ENCODE results near the gene DNAJC6. TPM values are rescaled to one million over a fixed set of nuclear protein-coding genes. Genes with fewer than 3 reads are reported as not detected.

DNAJC6 gene
- total RNA-seq, 2 donors from 2014 or later, result 13.8 to 15.4 TPM

GRCh38 chr1:65420590-65421350 is 111.4 kb downstream of the DNAJC6 start, which contains the start of the genes LEPR and LEPROT:
TSS of gene LEPR (plus strand) at chr1:65420668. CDS start at chr1:65565566, 144,898 bp downstream.
TSS of gene LEPROT (plus strand) at chr1:65420668. CDS start at chr1:65420725, 57 bp downstream.
- ATAC-seq, result no peak
- DNase-seq, result no peak
- intact Hi-C loops (cut with DNase I), result loop anchor here in 1 of 2 donors (10.0 kb wide), 1 partner anchor 366 kb away; no protein-coding TSS in a partner anchor

- DNase-seq (no peak), ATAC-seq (no peak)
- intact Hi-C loops (cut with DNase I), result loop anchor here in 1 of 2 donors (10.0 kb wide), 1 partner anchor 367 kb away; no protein-coding TSS in a partner anchor
These were observed 112.1 kb downstream of the DNAJC6 start for GRCh38 chr1:65421351-65422025.

GRCh38 chr1:65422241-65423203 is 113.2 kb downstream of the DNAJC6 start:
- ATAC-seq (no peak), DNase-seq (no peak)
- intact Hi-C loops (cut with DNase I), result loop anchor here in 1 of 2 donors (10.0 kb wide), 1 partner anchor 368 kb away; no protein-coding TSS in a partner anchor

GRCh38 chr1:65423884-65424572 is 114.7 kb downstream of the DNAJC6 start:
- intact Hi-C loops (cut with DNase I), result loop anchor here in 1 of 2 donors (10.0 kb wide), 1 partner anchor 369 kb away; no protein-coding TSS in a partner anchor
- DNase-seq (no peak), ATAC-seq (no peak)

GRCh38 chr1:65424573-65424889 is 115.2 kb downstream of the DNAJC6 start:
- no peak for ATAC-seq
- DNase-seq, result no peak
- intact Hi-C loops (cut with DNase I), result loop anchor here in 1 of 2 donors (10.0 kb wide), 1 partner anchor 370 kb away; no protein-coding TSS in a partner anchor

GRCh38 chr1:65425006-65425405 is 115.7 kb downstream of the DNAJC6 start:
- intact Hi-C loops (cut with DNase I), result loop anchor here in 1 of 2 donors (10.0 kb wide), 1 partner anchor 370 kb away; no protein-coding TSS in a partner anchor
- ATAC-seq, result no peak
- DNase-seq, result no peak

- no peak for DNase-seq
- intact Hi-C loops (cut with DNase I), result loop anchor here in 1 of 2 donors (10.0 kb wide), 1 partner anchor 371 kb away; no protein-coding TSS in a partner anchor
- no peak for ATAC-seq
These were observed 116.4 kb downstream of the DNAJC6 start for GRCh38 chr1:65425697-65426096.

GRCh38 chr1:65429078-65429477 is 119.7 kb downstream of the DNAJC6 start:
- DNase-seq (no peak), ATAC-seq (no peak)
- intact Hi-C loops (cut with DNase I), result loop anchor here in 1 of 2 donors (10.0 kb wide), 1 partner anchor 374 kb away; no protein-coding TSS in a partner anchor

GRCh38 chr1:65429806-65430205 is 120.5 kb downstream of the DNAJC6 start:
- DNase-seq, result no peak
- ATAC-seq, result peak; percentile 34 to 45
- intact Hi-C loops (cut with DNase I), result loop anchor here in 1 of 2 donors (2.0 to 10.0 kb wide), 2 partner anchors 257 to 375 kb away; no protein-coding TSS in a partner anchor

GRCh38 chr1:65431111-65431705 is 121.9 kb downstream of the DNAJC6 start:
- ATAC-seq (peak in 1 of 2 donors; percentile 38), DNase-seq (no peak)
- intact Hi-C loops (cut with DNase I), result loop anchor here in 1 of 2 donors (2.0 kb wide), 1 partner anchor 256 kb away; no protein-coding TSS in a partner anchor

- intact Hi-C loops (cut with DNase I), result no loop called here
- DNase-seq (no peak), ATAC-seq (no peak)
These were observed 123.6 kb downstream of the DNAJC6 start for GRCh38 chr1:65432918-65433317.

- intact Hi-C loops (cut with DNase I), result no loop called here
- no peak for ATAC-seq
- DNase-seq, result no peak
These were observed 124.9 kb downstream of the DNAJC6 start for GRCh38 chr1:65434255-65434654.

GRCh38 chr1:65434760-65435159 is 125.4 kb downstream of the DNAJC6 start:
- intact Hi-C loops (cut with DNase I), result no loop called here
- DNase-seq, result no peak
- ATAC-seq, result no peak

- no peak for DNase-seq
- intact Hi-C loops (cut with DNase I), result no loop called here
- ATAC-seq, result no peak
These were observed 126.6 kb downstream of the DNAJC6 start for GRCh38 chr1:65435987-65436386.

GRCh38 chr1:65437616-65438015 is 128.3 kb downstream of the DNAJC6 start:
- ATAC-seq, result no peak
- intact Hi-C loops (cut with DNase I), result no loop called here
- no peak for DNase-seq

GRCh38 chr1:65440322-65440900 is 131.1 kb downstream of the DNAJC6 start:
- no peak for DNase-seq
- intact Hi-C loops (cut with DNase I), result no loop called here
- no peak for ATAC-seq

GRCh38 chr1:65440915-65441314 is 131.6 kb downstream of the DNAJC6 start:
- DNase-seq (no peak), ATAC-seq (no peak)
- intact Hi-C loops (cut with DNase I), result no loop called here

Data from left cardiac atrium (tissue), 4 donors.